ENCODE measurements around the gene VWCE. TPM values are rescaled to one million over a fixed set of nuclear protein-coding genes. Genes with fewer than 3 reads are reported as not detected.

The VWCE gene
- total RNA-seq, 5 donors from 2014 or later (not counting 1 experiment from before 2014, with no cell fraction given) = 0.48 to 1.3 (median 0.60) TPM

DNA sequence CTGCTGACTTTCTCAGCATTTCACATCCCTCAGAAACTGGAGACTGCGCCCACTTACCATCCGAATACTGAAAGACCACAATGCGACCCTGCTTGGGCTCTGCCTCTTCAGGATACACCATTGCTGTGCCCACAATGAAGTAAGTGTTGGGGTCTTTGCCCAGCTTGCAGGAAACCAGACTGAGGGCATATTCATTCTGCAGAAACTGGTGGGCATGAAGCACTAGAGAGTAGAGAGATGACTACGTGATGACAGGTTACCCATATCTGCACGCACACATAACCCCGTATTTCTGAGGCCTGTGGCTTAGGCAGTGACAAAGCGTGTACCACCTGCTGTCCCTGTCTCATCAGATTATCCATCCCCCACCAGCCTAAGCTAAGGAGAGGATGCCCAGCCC is 14.6 kb upstream of the VWCE start:
- Mint-ChIP-seq H3K27me3 (no peaks in the 10 kb centered on the region), H3K36me3 (peaks cover 37% of the 10 kb centered on the region), H3K4me3 (no peak overlapping the region), H3K4me1 (no peaks in the 10 kb centered on the region), H3K27ac (no peak overlapping the region), H3K9me3 (no peaks in the 10 kb centered on the region)
- no peaks in the 10 kb centered on the region for H3K27me3 ChIP-seq (replicated peaks in 1 of 2; ENCODE audit: control insufficient read depth in 2 of 2, extremely low read depth in 1 of 2, insufficient read depth in 2 of 2, low read length in 1 of 2)
- 100% methylated on average over 1 of the region's 7 CpGs for WGBS (ENCODE audit: insufficient coverage)
- no peaks in the 10 kb centered on the region for H3K9me3 ChIP-seq
- DNase-seq (no peak), ATAC-seq (replicated peaks in 1 of 4) (no peak)
- H3K27ac ChIP-seq (ENCODE audit: low read length) = no peak overlapping the region
- H3K4me1 ChIP-seq (ENCODE audit: control insufficient read depth in 1 of 2, extremely low read depth in 1 of 2, insufficient read depth in 2 of 2, low read length in 2 of 2) = no peaks in the 10 kb centered on the region
- CTCF ChIA-PET = interaction anchor here in 1 of 2 donors (0.6 kb wide), 1 partner anchor 113 kb away, joined by 3 read pairs; no protein-coding TSS in a partner anchor
- H3K36me3 ChIP-seq (ENCODE audit: control insufficient read depth in 2 of 2, extremely low read depth in 1 of 2, insufficient read depth in 1 of 2, low read length in 1 of 2) = peaks cover 31 to 94% of the 10 kb centered on the region in 2 donors
- POLR2A ChIA-PET = no interaction called here
- H3K4me3 ChIP-seq (ENCODE audit: control insufficient read depth in 1 of 2, extremely low read depth in 1 of 2, low read length in 1 of 2) = no peak overlapping the region

DNA sequence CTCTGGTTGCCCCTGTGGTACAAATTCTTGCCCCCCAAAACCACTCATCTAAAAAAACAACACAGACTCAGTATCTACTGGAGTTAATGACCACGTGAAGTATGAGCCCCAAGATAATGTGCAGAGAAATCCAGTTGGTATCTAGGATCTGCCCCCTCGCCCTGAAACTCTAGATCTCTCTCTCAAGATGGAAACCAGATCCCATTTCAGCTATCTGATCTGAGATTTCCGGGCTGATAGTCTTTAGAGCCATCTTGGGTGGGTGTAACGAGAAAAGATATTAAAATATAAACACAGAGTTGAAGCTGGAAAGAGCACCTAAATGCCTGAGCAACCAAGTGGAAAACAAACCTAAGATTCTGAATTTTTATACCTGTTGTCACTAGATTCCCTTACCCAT is 14.0 kb upstream of the VWCE start:
- WGBS (ENCODE audit: insufficient coverage) = no CpG with 5 or more reads among the region's 4 CpGs
- no peak overlapping the region for H3K27ac Mint-ChIP-seq

DNA sequence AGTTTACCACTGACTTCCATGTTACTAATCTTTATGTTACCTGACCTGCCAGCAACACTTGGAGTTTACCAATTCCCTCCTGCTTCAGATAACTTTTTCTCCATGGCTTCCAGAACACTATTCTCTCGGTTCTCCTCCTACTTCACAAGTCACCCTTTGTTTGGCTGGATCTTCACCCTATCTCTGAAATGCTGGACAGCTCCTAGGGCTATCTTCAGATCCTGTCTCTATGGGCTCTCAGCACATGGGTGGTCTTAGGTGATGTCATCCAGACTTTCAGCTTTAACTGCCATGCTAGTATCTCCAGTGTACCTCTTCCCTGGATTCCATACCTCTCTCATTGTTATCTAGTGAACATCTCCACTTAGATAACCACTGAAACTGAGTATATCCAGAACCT is 12.2 kb upstream of the VWCE start:
- H3K4me3 Mint-ChIP-seq = no peak overlapping the region
- H3K9me3 ChIP-seq = no peaks in the 10 kb centered on the region
- no peaks in the 10 kb centered on the region for H3K9me3 Mint-ChIP-seq
- H3K36me3 Mint-ChIP-seq = peaks cover 34% of the 10 kb centered on the region
- WGBS (ENCODE audit: insufficient coverage) = 100% methylated on average over 1 of the region's 1 CpG
- no peaks in the 10 kb centered on the region for H3K4me1 Mint-ChIP-seq
- POLR2A ChIA-PET = interaction anchor here in 1 of 2 donors (0.6 kb wide), 1 partner anchor 8 kb away, joined by 3 read pairs; no protein-coding TSS in a partner anchor
- DNase-seq (no peak), ATAC-seq (replicated peaks in 1 of 4) (no peak)
- H3K4me3 ChIP-seq (ENCODE audit: control insufficient read depth in 1 of 2, extremely low read depth in 1 of 2, low read length in 1 of 2) = no peak overlapping the region
- H3K27ac ChIP-seq (ENCODE audit: low read length) = no peak overlapping the region
- H3K4me1 ChIP-seq (ENCODE audit: control insufficient read depth in 1 of 2, extremely low read depth in 1 of 2, insufficient read depth in 2 of 2, low read length in 2 of 2) = no peaks in the 10 kb centered on the region
- H3K27me3 Mint-ChIP-seq = no peaks in the 10 kb centered on the region
- H3K27ac Mint-ChIP-seq = no peak overlapping the region
- CTCF ChIA-PET = no interaction called here
- H3K27me3 ChIP-seq (replicated peaks in 1 of 2; ENCODE audit: control insufficient read depth in 2 of 2, extremely low read depth in 1 of 2, insufficient read depth in 2 of 2, low read length in 1 of 2) = no peaks in the 10 kb centered on the region
- H3K36me3 ChIP-seq (ENCODE audit: control insufficient read depth in 2 of 2, extremely low read depth in 1 of 2, insufficient read depth in 1 of 2, low read length in 1 of 2) = peaks cover 28 to 91% of the 10 kb centered on the region in 2 donors

More for the DNA sequence above, 14.0 kb upstream of the VWCE start:
- no peak for ATAC-seq (replicated peaks in 1 of 4)
- H3K27me3 ChIP-seq (replicated peaks in 1 of 2; ENCODE audit: control insufficient read depth in 2 of 2, extremely low read depth in 1 of 2, insufficient read depth in 2 of 2, low read length in 1 of 2) = no peaks in the 10 kb centered on the region
- H3K4me1 Mint-ChIP-seq = no peaks in the 10 kb centered on the region
- POLR2A ChIA-PET = no interaction called here
- H3K36me3 ChIP-seq (ENCODE audit: control insufficient read depth in 2 of 2, extremely low read depth in 1 of 2, insufficient read depth in 1 of 2, low read length in 1 of 2) = peaks cover 25 to 91% of the 10 kb centered on the region in 2 donors
- no peak overlapping the region for H3K4me3 ChIP-seq (ENCODE audit: control insufficient read depth in 1 of 2, extremely low read depth in 1 of 2, low read length in 1 of 2)
- no peaks in the 10 kb centered on the region for H3K4me1 ChIP-seq (ENCODE audit: control insufficient read depth in 1 of 2, extremely low read depth in 1 of 2, insufficient read depth in 2 of 2, low read length in 2 of 2)
- H3K36me3 Mint-ChIP-seq = peaks cover 34% of the 10 kb centered on the region
- no peak overlapping the region for H3K27ac ChIP-seq (ENCODE audit: low read length)
- H3K4me3 Mint-ChIP-seq = no peak overlapping the region
- no peaks in the 10 kb centered on the region for H3K27me3 Mint-ChIP-seq
- DNase-seq = no peak
- CTCF ChIA-PET = no interaction called here
- H3K9me3 Mint-ChIP-seq = no peaks in the 10 kb centered on the region
- H3K9me3 ChIP-seq = no peaks in the 10 kb centered on the region

DNA sequence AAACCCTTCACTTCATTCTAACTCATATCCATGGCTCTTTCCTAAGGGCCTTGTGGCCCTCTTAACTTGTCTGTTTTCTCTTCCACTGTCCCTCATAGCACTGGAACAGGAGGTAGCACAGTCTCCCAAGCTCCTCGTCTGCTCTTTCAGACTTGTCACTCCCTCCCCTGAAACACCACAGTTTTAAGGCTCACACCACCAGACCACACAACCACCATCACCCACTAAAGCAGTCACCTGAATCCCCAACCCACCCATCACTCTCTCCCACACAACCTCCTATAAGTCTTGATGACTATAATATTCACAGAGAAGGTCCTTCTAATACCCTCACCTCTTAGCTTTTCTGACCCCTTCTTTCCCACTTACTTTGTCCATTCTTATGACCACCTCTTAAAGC is 11.1 kb upstream of the VWCE start:
- H3K36me3 ChIP-seq (ENCODE audit: control insufficient read depth in 2 of 2, extremely low read depth in 1 of 2, insufficient read depth in 1 of 2, low read length in 1 of 2) = peaks cover 22 to 91% of the 10 kb centered on the region in 2 donors
- peaks cover 39% of the 10 kb centered on the region for H3K36me3 Mint-ChIP-seq
- H3K27ac ChIP-seq (ENCODE audit: low read length) = no peak overlapping the region
- ChIA-PET CTCF (no interaction called here), POLR2A (no interaction called here)
- no peaks in the 10 kb centered on the region for H3K9me3 Mint-ChIP-seq
- H3K9me3 ChIP-seq = no peaks in the 10 kb centered on the region
- H3K4me1 ChIP-seq (ENCODE audit: control insufficient read depth in 1 of 2, extremely low read depth in 1 of 2, insufficient read depth in 2 of 2, low read length in 2 of 2) = no peaks in the 10 kb centered on the region
- no peak overlapping the region for H3K27ac Mint-ChIP-seq
- H3K27me3 ChIP-seq (replicated peaks in 1 of 2; ENCODE audit: control insufficient read depth in 2 of 2, extremely low read depth in 1 of 2, insufficient read depth in 2 of 2, low read length in 1 of 2) = no peaks in the 10 kb centered on the region
- H3K27me3 Mint-ChIP-seq = no peaks in the 10 kb centered on the region
- no peak overlapping the region for H3K4me3 ChIP-seq (ENCODE audit: control insufficient read depth in 1 of 2, extremely low read depth in 1 of 2, low read length in 1 of 2)
- WGBS (ENCODE audit: insufficient coverage) = 50% methylated on average over 1 of the region's 1 CpG
- no peak overlapping the region for H3K4me3 Mint-ChIP-seq
- no peaks in the 10 kb centered on the region for H3K4me1 Mint-ChIP-seq
- DNase-seq (no peak), ATAC-seq (replicated peaks in 1 of 4) (no peak)

DNA sequence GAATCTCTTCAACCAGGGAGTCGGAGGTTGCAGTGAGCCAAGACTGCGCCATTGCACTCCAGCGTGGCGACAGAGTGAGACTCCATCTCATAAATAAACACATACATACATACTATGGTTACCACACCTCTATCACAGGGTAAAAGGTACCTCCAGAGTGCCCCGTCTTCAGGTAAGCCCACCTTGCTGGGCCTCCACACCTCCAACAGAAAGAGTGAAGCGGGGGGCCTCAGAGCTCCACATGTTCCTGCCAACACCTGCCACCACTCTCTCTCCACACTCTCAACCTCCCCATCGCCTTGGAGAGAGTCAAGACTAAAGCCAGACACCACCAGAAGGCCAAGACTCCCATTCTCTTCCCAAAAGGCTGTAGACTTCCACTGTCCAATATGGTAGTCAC is 10.3 kb upstream of the VWCE start:
- 97% methylated on average over 6 of the region's 7 CpGs for WGBS (ENCODE audit: insufficient coverage)
- CTCF ChIA-PET = interaction anchor here in 1 of 2 donors (0.6 kb wide), 1 partner anchor 15 kb away, joined by 4 read pairs; no protein-coding TSS in a partner anchor
- ATAC-seq (replicated peaks in 1 of 4) = no peak

DNA sequence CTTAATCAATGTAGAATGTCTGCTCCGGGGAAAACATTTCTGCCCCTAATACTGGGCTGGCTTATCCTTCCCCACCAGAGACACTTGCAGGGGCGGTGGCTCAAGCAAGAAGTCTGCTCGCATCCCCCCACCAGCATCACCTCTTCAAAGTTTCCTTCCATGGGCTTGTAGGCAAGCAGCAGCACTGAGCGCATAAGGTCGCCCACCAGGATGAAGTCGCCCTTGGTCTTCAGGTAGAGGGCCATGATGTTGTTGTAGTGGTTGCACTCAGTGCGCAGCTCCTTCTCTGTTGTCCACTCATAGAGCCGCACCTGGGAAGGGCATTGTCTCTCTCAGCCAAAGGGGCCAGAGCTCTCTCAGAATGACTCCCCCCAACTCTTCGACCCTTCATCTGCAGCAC is 8.6 kb upstream of the VWCE start:
- Mint-ChIP-seq H3K4me3 (no peak overlapping the region), H3K27me3 (no peaks in the 10 kb centered on the region)
- CTCF ChIA-PET = no interaction called here

More for the DNA sequence above, 10.3 kb upstream of the VWCE start:
- Histone ChIP-seq H3K4me1 (ENCODE audit: control insufficient read depth in 1 of 2, extremely low read depth in 1 of 2, insufficient read depth in 2 of 2, low read length in 2 of 2) (no peaks in the 10 kb centered on the region), H3K27ac (ENCODE audit: low read length) (no peak overlapping the region), H3K9me3 (no peaks in the 10 kb centered on the region), H3K27me3 (replicated peaks in 1 of 2; ENCODE audit: control insufficient read depth in 2 of 2, extremely low read depth in 1 of 2, insufficient read depth in 2 of 2, low read length in 1 of 2) (no peaks in the 10 kb centered on the region), H3K36me3 (ENCODE audit: control insufficient read depth in 2 of 2, extremely low read depth in 1 of 2, insufficient read depth in 1 of 2, low read length in 1 of 2) (peaks cover 20 to 93% of the 10 kb centered on the region in 2 donors), H3K4me3 (ENCODE audit: control insufficient read depth in 1 of 2, extremely low read depth in 1 of 2, low read length in 1 of 2) (no peak overlapping the region)
- Mint-ChIP-seq H3K4me1 (peaks cover 0 to 5% (median 3%) of the 10 kb centered on the region in 3 donors), H3K36me3 (peaks cover 42% of the 10 kb centered on the region), H3K4me3 (no peak overlapping the region), H3K27ac (no peak overlapping the region), H3K9me3 (no peaks in the 10 kb centered on the region), H3K27me3 (no peaks in the 10 kb centered on the region)
- DNase-seq = no peak
- POLR2A ChIA-PET = no interaction called here

DNA sequence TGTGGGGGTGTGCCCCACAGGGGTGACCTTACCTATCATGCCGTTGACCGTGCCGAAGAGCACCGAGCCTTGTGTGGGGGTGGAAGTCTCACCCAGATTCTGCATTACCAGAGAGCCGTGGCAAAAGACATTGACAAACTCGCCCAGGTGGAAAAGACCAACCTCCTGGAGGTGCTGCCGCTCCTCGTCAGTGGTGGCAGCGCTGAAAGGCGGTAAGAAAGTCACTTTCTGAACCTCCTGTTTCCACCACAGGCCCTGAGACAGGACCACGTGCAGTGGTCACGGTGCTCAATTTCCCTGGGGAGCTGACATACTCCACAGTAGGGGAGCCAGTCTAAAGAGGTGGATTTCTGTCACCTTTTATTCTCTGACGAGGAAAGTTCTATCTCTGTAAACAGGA is 7.4 kb upstream of the VWCE start:
- Histone ChIP-seq H3K27me3 (replicated peaks in 1 of 2; ENCODE audit: control insufficient read depth in 2 of 2, extremely low read depth in 1 of 2, insufficient read depth in 2 of 2, low read length in 1 of 2) (no peaks in the 10 kb centered on the region), H3K4me3 (ENCODE audit: control insufficient read depth in 1 of 2, extremely low read depth in 1 of 2, low read length in 1 of 2) (no peak overlapping the region), H3K9me3 (no peaks in the 10 kb centered on the region), H3K27ac (ENCODE audit: low read length) (no peak overlapping the region), H3K4me1 (ENCODE audit: control insufficient read depth in 1 of 2, extremely low read depth in 1 of 2, insufficient read depth in 2 of 2, low read length in 2 of 2) (peaks cover 0 to 9% of the 10 kb centered on the region in 2 experiments), H3K36me3 (ENCODE audit: control insufficient read depth in 2 of 2, extremely low read depth in 1 of 2, insufficient read depth in 1 of 2, low read length in 1 of 2) (peaks cover 13 to 78% of the 10 kb centered on the region in 2 donors)
- ChIA-PET CTCF (no interaction called here), POLR2A (no interaction called here)
- ATAC-seq (replicated peaks in 1 of 4) (no peak), DNase-seq (no peak)
- H3K4me1 Mint-ChIP-seq = peaks cover 20 to 28% (median 22%) of the 10 kb centered on the region in 3 donors
- H3K36me3 Mint-ChIP-seq = peaks cover 55% of the 10 kb centered on the region
- no peak overlapping the region for H3K4me3 Mint-ChIP-seq
- H3K9me3 Mint-ChIP-seq = no peaks in the 10 kb centered on the region
- WGBS (ENCODE audit: insufficient coverage) = 92% methylated on average over 7 of the region's 13 CpGs
- H3K27me3 Mint-ChIP-seq = no peaks in the 10 kb centered on the region
- H3K27ac Mint-ChIP-seq = no peak overlapping the region

More for the DNA sequence above, 8.6 kb upstream of the VWCE start:
- H3K27me3 ChIP-seq (replicated peaks in 1 of 2; ENCODE audit: control insufficient read depth in 2 of 2, extremely low read depth in 1 of 2, insufficient read depth in 2 of 2, low read length in 1 of 2) = no peaks in the 10 kb centered on the region
- H3K9me3 ChIP-seq = no peaks in the 10 kb centered on the region
- POLR2A ChIA-PET = no interaction called here
- peaks cover 16 to 85% of the 10 kb centered on the region in 2 donors for H3K36me3 ChIP-seq (ENCODE audit: control insufficient read depth in 2 of 2, extremely low read depth in 1 of 2, insufficient read depth in 1 of 2, low read length in 1 of 2)
- Mint-ChIP-seq H3K27ac (no peak overlapping the region), H3K36me3 (peaks cover 49% of the 10 kb centered on the region), H3K9me3 (no peaks in the 10 kb centered on the region), H3K4me1 (peaks cover 8 to 18% (median 14%) of the 10 kb centered on the region in 3 donors)
- no peak overlapping the region for H3K27ac ChIP-seq (ENCODE audit: low read length)
- ATAC-seq (replicated peaks in 1 of 4) = no peak
- no peak for DNase-seq
- H3K4me1 ChIP-seq (ENCODE audit: control insufficient read depth in 1 of 2, extremely low read depth in 1 of 2, insufficient read depth in 2 of 2, low read length in 2 of 2) = peaks cover 0 to 4% of the 10 kb centered on the region in 2 experiments
- H3K4me3 ChIP-seq (ENCODE audit: control insufficient read depth in 1 of 2, extremely low read depth in 1 of 2, low read length in 1 of 2) = no peak overlapping the region
- 100% methylated on average over 1 of the region's 9 CpGs for WGBS (ENCODE audit: insufficient coverage)
